Stomach (tissue), 9 donors: ENCODE results near the gene KRTAP16-1. TPM values are rescaled to one million over a fixed set of nuclear protein-coding genes. Genes with fewer than 3 reads are reported as not detected.

Experiments used
- DNase-seq, 2 donors: peaks; one replicate each; pipeline versions ENCODE4 v3.0.0 to v3.0.0-alpha.2; 2013 to 2019
- H3K27ac ChIP-seq, 5 donors: fragments of 200-600 bp in 4 of 5; sonication (generic) in 4 of 5; one replicate each; pipeline ENCODE4 v1.5.1; 2013 to 2019; ENCODE audit warnings: mild to moderate bottlenecking in 1 of 5, moderate library complexity in 1 of 5
- H3K27me3 ChIP-seq, 3 donors: fragments of 200-600 bp; sonication (generic); one replicate each; pipeline ENCODE4 v1.5.1; 2017 to 2019; ENCODE audit warnings: mixed run types in 1 of 3
- H3K36me3 ChIP-seq, 4 donors: fragments of 200-600 bp; sonication (generic); 1 replicate in 3 of 4; 2 replicates in 1 of 4; pipeline ENCODE4 v1.5.1; 2016 to 2019
- H3K4me1 ChIP-seq, 4 donors: fragments of 200-600 bp; sonication (generic); one replicate each; pipeline ENCODE4 v1.5.1; 2016 to 2019
- H3K4me3 ChIP-seq, 4 donors: fragments of 200-600 bp; sonication (generic) in 3 of 4; one replicate each; pipeline ENCODE4 v1.5.1; 2016 to 2019; ENCODE audit warnings: mild to moderate bottlenecking in 1 of 4
- H3K9me3 ChIP-seq, 4 donors: fragments of 200-600 bp; sonication (generic); one replicate each; pipeline ENCODE4 v1.5.1; 2016 to 2019
- EP300 ChIP-seq: sonication (generic); formaldehyde crosslinking; IDR thresholded peaks from one replicate; pipeline ENCODE4 v1.6.1; 2017; ENCODE audit warnings: antibody characterized with exemption
- POLR2A ChIP-seq, 4 donors: fragments of 450-650 bp; IDR thresholded peaks; one replicate each; pipeline ENCODE4 v1.6.1; 2016; ENCODE audit warnings: antibody characterized with exemption in 4 of 4, control low read depth in 2 of 4, mild to moderate bottlenecking in 1 of 4, moderate library complexity in 1 of 4
- POLR2AphosphoS5 ChIP-seq, 3 donors: sonication (generic); formaldehyde crosslinking; IDR thresholded peaks; one replicate each; pipeline ENCODE4 v1.6.1; 2016; ENCODE audit warnings: antibody characterized with exemption in 3 of 3
- WGBS, 5 donors: extraction: QIAGEN DNeasy Blood & Tissue Kit in 3 of 5; methylation state at CpG; one replicate each; pipeline versions ENCODE4 v1.1.5 to v1.1.7; 2013 to 2018; 5-methylcytosine and 5-hydroxymethylcytosine counted together
- intact Hi-C: fragments of 100-400 bp; cut with DNase I; formaldehyde crosslinking; loops from one replicate; pipeline ENCODE4 v1.15.1; 2023; ENCODE audit warnings: low total_unique reads
- polyA plus RNA-seq, 3 donors: library from polyadenylated mRNA; stranded (reverse); fragments of 200-250 nt; gene quantifications; one replicate each; pipeline ENCODE4 v1.2.3, GENCODE V29; 2013
- total RNA-seq, 5 donors: library from RNA; depleted of rRNA; stranded (reverse); fragments of >200 nt; gene quantifications; one replicate each; pipeline versions ENCODE4 v1.1.0 to v1.2.3, GENCODE V29; 2014 to 2016
- TF ChIP-seq, protein P1 (sequence below), 7 experiments: fragments of 450-650 bp in 4 of 7; fragments of 200-600 bp in 3 of 7; sonication (generic) in 3 of 7; IDR thresholded peaks; one replicate each; pipeline ENCODE4 v1.5.1; 2016 to 2019; ENCODE audit warnings: antibody characterized with exemption in 7 of 7, control low read depth in 2 of 7, mild to moderate bottlenecking in 1 of 7
- donor health status: healthy with polysubstance abuse.
- donor health status: Bipolar disorder and iron deficiency.
- donor health status: healthy.

Gene KRTAP16-1
- total and polyA plus RNA-seq, 8 donors = not detected

DNA sequence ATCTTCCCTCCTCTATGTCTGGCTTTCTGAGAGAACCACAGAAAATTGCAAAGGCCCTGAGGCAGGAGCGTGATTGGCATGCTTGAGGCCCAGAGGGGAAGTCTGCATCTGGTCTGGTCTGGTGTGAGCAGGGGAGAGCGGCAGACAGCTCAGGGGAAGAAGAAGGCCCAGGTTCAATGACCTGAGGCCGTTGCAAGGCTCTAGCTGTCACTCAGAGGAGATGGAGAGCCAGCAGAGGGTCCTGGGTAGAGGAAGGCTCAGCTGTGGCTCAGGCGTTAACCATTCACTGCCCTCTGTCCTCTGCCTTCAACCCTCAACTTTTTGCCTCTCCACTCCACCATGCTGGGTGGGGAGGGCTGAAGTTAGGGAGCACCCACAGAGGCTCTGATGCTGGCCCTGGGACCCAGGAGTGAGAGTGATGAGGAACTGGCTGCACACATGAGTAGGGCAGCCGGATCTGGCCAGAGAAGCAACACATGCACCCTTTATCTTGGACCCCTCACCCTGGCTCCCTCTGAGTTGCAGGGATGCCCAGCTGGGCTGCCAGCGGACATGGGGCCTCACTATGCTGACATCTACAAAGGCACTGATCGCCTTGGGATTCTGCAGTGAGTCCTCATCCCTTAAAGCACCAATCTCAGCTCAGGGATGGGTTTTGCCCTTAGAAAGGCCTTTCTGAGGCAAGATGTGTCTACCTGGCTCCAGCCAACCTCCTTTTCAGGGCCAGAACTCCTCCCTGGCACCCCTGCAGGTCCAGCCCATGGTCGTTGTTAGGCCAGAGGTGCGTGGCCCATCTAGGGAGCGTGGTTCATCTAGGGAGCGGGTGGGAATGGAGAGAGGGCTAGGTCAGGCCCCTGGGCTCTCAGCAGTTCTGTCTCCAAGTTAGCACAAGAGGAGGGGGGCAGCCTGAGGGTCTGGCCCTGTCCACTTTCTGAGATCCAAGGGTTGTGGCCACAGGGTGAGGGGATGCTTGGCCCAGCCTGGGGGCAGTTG, 14.1 kb upstream of the KRTAP16-1 start:
- Histone ChIP-seq H3K4me1 (no peaks in the 10 kb centered on the region), H3K4me3 (no peak overlapping the region), H3K36me3 (no peaks in the 10 kb centered on the region), H3K9me3 (peaks cover 0 to 17% (median 0%) of the 10 kb centered on the region in 4 donors), H3K27me3 (no peaks in the 10 kb centered on the region), H3K27ac (no peak overlapping the region)
- intact Hi-C loops = loop anchor here (10.0 kb wide), 1 partner anchor 418 kb away; no protein-coding TSS in a partner anchor
- TF ChIP-seq POLR2A (IDR thresholded peaks at IDR 0.05) (no peak), POLR2AphosphoS5 (IDR thresholded peaks at IDR 0.05) (no peak), EP300 (no peak)
- TF ChIP-seq, protein P1, sequence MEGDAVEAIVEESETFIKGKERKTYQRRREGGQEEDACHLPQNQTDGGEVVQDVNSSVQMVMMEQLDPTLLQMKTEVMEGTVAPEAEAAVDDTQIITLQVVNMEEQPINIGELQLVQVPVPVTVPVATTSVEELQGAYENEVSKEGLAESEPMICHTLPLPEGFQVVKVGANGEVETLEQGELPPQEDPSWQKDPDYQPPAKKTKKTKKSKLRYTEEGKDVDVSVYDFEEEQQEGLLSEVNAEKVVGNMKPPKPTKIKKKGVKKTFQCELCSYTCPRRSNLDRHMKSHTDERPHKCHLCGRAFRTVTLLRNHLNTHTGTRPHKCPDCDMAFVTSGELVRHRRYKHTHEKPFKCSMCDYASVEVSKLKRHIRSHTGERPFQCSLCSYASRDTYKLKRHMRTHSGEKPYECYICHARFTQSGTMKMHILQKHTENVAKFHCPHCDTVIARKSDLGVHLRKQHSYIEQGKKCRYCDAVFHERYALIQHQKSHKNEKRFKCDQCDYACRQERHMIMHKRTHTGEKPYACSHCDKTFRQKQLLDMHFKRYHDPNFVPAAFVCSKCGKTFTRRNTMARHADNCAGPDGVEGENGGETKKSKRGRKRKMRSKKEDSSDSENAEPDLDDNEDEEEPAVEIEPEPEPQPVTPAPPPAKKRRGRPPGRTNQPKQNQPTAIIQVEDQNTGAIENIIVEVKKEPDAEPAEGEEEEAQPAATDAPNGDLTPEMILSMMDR (IDR thresholded peaks at IDR 0.05) = no peak
- DNase-seq = no peak
- 84 to 92% (median 90%) methylated on average over 9 to 11 of the region's 11 CpGs for WGBS, 5 donors

DNA sequence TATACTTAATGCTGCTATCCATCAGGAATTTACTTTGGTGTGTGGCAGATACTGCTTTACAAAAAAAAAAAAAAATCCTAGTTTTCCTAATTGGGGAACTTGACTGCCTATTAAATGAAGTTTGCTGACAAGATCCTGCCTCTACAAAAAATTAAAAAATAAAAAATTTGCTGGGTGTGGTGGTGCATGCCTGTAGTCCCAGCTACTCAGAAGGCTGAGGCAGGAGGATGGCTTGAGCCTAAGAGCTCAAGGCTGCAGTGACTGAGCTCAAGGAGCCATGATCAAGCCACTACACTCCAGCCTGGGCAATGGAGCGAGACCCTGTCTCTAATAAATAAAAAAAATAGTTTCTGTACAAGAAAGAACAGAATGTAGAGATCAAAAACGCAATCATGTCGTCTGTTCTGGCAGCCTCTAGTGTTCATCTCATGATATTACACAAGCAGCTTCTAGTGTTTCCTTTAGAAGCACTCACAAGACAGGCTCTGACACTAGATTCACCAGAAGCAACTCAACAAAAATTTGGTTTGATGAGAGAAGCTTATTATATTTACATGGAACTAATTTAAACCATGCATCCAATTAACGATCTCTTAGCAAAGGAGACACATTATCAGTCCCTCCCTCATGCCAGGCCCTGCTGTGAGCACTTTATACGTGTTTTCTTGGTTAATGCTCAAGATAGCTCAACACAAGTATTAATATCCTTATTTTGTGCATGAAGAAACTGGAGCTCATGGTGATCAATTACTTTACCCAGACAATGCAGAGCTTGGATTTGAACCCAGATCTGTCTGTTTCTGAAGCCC, 13.2 kb upstream of the KRTAP16-1 start:
- WGBS, 5 donors = 30 to 37% (median 32%) methylated on average over 5 of the region's 5 CpGs
- Histone ChIP-seq H3K4me1 (no peaks in the 10 kb centered on the region), H3K9me3 (peaks cover 0 to 17% (median 0%) of the 10 kb centered on the region in 4 donors), H3K27ac (no peak overlapping the region), H3K4me3 (no peak overlapping the region), H3K36me3 (no peaks in the 10 kb centered on the region), H3K27me3 (peaks cover 0 to 3% (median 0%) of the 10 kb centered on the region in 3 donors)
- intact Hi-C loops = loop anchor here (10.0 kb wide), 1 partner anchor 417 kb away; no protein-coding TSS in a partner anchor
- TF ChIP-seq, protein P1 (IDR thresholded peaks at IDR 0.05) = peak in 5 of 7 experiments; percentile 61 to 77 (median 67)
- TF ChIP-seq POLR2AphosphoS5 (IDR thresholded peaks at IDR 0.05) = no peak
- DNase-seq = peak in 1 of 2 donors; percentile 69

DNA sequence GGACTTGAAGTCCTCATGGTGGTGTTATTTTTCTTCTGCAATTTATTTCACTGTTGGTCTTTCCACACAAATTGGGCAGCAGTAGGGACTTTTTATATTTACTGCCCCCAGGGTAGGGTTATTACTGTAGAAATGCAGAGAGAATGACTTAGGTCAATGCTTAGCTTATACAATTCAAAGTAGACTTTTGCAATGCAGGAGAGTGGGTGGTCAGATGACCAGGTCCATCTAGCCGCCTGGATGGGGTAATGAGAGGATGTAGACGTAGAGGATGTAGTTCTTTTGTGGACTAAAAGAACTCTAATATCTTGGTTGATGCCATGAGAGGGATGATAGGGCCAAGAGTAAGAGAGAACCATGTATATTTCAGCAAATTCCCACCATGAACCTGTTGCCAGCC, 9.1 kb upstream of the KRTAP16-1 start:
- no peaks in the 10 kb centered on the region for H3K36me3 ChIP-seq
- intact Hi-C loops = no loop called here
- H3K9me3 ChIP-seq = peaks cover 0 to 17% (median 0%) of the 10 kb centered on the region in 4 donors
- H3K4me3 ChIP-seq = no peak overlapping the region
- TF ChIP-seq POLR2A (IDR thresholded peaks at IDR 0.05) (no peak), POLR2AphosphoS5 (IDR thresholded peaks at IDR 0.05) (no peak), EP300 (no peak)
- TF ChIP-seq, protein P1 (IDR thresholded peaks at IDR 0.05) = no peak
- WGBS, 5 donors = 37 to 86% (median 60%) methylated on average over 2 of the region's 2 CpGs
- H3K27me3 ChIP-seq = peaks cover 0 to 19% (median 3%) of the 10 kb centered on the region in 3 donors
- H3K4me1 ChIP-seq = no peaks in the 10 kb centered on the region
- no peak overlapping the region for H3K27ac ChIP-seq
- no peak for DNase-seq

DNA sequence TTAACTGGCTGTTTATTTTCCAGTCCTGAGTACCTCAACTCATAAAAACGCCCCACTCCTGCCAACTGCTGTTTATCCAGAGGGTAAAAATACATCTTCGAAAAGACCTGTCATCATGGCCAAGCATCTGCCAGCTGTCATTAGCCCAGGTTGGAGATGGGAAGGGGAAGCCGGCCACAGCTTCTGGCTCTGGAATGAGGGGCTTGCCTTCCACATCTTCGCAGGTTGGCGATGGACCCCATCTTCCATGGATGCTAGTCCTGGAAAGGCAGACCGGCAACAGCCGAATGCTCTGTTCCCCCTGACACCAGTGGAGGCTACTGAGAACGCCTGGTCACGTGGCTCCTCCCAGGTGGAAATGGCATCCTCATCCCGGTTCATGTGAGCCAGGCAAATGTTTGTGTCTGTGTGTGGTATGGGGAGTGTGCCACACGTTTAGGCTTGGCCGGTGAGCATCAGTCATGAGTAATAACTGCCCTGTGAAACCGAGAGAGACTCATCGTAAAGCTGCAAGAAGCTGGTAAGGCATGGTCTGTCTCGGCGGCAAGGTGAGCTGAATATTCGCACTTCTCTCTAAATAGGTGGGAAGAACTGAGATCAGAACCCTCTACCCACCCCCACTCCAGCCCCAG, 6.8 kb upstream of the KRTAP16-1 start:
- 74 to 79% (median 76%) methylated on average over 16 to 17 of the region's 17 CpGs for WGBS, 5 donors
- Histone ChIP-seq H3K9me3 (peaks cover 0 to 17% (median 0%) of the 10 kb centered on the region in 4 donors), H3K4me3 (no peak overlapping the region), H3K4me1 (no peaks in the 10 kb centered on the region), H3K36me3 (no peaks in the 10 kb centered on the region), H3K27ac (no peak overlapping the region), H3K27me3 (peaks cover 0 to 19% (median 3%) of the 10 kb centered on the region in 3 donors)
- intact Hi-C loops = no loop called here
- no peak for DNase-seq
- no peak for TF ChIP-seq POLR2AphosphoS5 (IDR thresholded peaks at IDR 0.05)
- TF ChIP-seq, protein P1 (IDR thresholded peaks at IDR 0.05) = no peak
- TF ChIP-seq EP300 = no peak
- TF ChIP-seq POLR2A (IDR thresholded peaks at IDR 0.05) = no peak
